ENCODE data around the gene HEPH.
"Not testable (repeated sequence)": the region's sequence is repeated elsewhere in the genome, so short reads cannot be mapped to it uniquely, and the experiment has no call there.

The HEPH gene, protein sequence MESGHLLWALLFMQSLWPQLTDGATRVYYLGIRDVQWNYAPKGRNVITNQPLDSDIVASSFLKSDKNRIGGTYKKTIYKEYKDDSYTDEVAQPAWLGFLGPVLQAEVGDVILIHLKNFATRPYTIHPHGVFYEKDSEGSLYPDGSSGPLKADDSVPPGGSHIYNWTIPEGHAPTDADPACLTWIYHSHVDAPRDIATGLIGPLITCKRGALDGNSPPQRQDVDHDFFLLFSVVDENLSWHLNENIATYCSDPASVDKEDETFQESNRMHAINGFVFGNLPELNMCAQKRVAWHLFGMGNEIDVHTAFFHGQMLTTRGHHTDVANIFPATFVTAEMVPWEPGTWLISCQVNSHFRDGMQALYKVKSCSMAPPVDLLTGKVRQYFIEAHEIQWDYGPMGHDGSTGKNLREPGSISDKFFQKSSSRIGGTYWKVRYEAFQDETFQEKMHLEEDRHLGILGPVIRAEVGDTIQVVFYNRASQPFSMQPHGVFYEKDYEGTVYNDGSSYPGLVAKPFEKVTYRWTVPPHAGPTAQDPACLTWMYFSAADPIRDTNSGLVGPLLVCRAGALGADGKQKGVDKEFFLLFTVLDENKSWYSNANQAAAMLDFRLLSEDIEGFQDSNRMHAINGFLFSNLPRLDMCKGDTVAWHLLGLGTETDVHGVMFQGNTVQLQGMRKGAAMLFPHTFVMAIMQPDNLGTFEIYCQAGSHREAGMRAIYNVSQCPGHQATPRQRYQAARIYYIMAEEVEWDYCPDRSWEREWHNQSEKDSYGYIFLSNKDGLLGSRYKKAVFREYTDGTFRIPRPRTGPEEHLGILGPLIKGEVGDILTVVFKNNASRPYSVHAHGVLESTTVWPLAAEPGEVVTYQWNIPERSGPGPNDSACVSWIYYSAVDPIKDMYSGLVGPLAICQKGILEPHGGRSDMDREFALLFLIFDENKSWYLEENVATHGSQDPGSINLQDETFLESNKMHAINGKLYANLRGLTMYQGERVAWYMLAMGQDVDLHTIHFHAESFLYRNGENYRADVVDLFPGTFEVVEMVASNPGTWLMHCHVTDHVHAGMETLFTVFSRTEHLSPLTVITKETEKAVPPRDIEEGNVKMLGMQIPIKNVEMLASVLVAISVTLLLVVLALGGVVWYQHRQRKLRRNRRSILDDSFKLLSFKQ

DNA sequence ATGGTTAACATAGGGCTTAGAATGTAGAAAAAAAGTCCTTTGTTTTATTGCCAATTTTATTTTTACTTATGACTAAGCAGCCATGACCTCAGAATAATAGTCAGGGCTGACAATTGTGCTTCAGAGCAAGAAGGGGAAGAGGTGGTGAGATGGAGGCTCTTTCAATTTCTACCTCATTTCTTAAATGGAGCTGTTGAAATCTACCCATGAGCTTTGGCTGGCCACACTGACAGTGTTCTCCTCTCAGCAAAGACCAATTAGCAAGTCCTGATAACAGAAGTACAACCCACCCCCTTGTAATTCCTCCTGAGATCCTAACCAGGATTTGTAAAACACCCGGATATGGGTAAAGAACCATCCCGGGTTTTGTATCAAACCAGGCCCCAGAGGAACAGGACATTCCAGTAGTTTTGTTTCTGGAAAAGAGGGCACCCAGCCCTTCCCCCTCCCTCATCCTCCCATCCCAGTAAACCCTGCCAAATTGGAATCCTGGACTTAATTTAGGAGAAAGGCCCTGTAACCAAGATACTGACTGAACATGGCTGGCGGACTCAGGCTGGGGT lies at the start of gene HEPH:
HEPH (plus strand) TSS at position 399 of the 563 bp plus-strand sequence. CDS start 6,324 bp downstream, outside the sequence.
- DNase-seq (ENCODE audit: low read depth): peak; percentile 9
- in situ Hi-C loops (cut with HindIII; ENCODE audit: low sequenced_read_pairs): no loop called here
- no peak for TF ChIP-seq CTCF (IDR thresholded peaks at IDR 0.05; ENCODE audit: low read depth, low read length, missing control alignments)
- peak within 1 kb of the TSS; percentile 44 for H3K4me3 ChIP-seq (ENCODE audit: low read depth, low read length)

DNA sequence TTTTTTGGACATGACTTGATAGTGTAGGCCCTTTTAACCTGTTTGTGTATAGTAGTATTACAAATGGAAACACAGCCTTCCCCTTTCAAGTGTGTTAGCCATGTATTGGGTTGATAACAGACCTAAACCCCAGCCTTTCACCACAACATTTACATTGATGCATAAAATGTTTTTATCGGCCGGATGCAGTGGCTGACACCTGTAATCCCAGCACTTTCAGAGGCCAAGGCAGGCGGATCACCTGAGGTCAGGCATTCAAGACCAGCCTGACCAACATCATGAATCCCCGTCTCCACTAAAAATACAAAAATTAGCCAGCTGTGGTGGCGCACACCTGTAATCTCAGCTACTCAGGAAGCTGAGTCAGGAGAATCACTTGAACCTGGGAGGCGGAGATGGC lies 45.3 kb upstream of the HEPH start:
- DNase-seq (ENCODE audit: low read depth); H3K4me3 ChIP-seq (ENCODE audit: low read depth, low read length); in situ Hi-C loops (cut with HindIII; ENCODE audit: low sequenced_read_pairs): not testable (repeated sequence)

DNA sequence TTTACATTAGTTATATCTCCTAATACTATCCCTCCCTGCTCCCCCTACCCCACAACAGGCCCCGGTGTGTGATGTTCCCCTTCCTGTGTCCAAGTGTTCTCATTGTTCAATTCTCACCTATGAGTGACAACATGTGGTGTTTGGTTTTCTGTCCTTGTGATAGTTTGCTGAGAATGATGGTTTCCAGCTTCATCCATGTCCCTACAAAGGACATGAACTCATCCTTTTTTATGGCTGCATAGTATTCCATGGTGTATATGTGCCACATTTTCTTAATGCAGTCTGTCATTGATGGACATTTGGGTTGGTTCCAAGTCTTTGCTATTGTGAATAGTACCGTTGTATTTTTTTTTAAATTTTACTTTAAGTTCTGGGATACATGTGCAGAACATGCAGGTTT lies 42.7 kb upstream of the HEPH start:
- in situ Hi-C loops (cut with HindIII; ENCODE audit: low sequenced_read_pairs); DNase-seq (ENCODE audit: low read depth); H3K4me3 ChIP-seq (ENCODE audit: low read depth, low read length): not testable (repeated sequence)

- in situ Hi-C loops (cut with HindIII; ENCODE audit: low sequenced_read_pairs): no loop called here
- H3K4me3 ChIP-seq (ENCODE audit: low read depth, low read length): no peak overlapping the region
- DNase-seq (ENCODE audit: low read depth): no peak
- TF ChIP-seq CTCF (IDR thresholded peaks at IDR 0.05; ENCODE audit: low read depth, low read length, missing control alignments): no peak
These were observed 37.4 kb upstream of the HEPH start for GRCh38 chrX:66126662-66127061.

GRCh38 chrX:66130469-66130868 lies 33.6 kb upstream of the HEPH start:
- H3K4me3 ChIP-seq (ENCODE audit: low read depth, low read length): no peak overlapping the region
- no peak for DNase-seq (ENCODE audit: low read depth)
- in situ Hi-C loops (cut with HindIII; ENCODE audit: low sequenced_read_pairs): no loop called here
- no peak for TF ChIP-seq CTCF (IDR thresholded peaks at IDR 0.05; ENCODE audit: low read depth, low read length, missing control alignments)

- DNase-seq (ENCODE audit: low read depth); in situ Hi-C loops (cut with HindIII; ENCODE audit: low sequenced_read_pairs); H3K4me3 ChIP-seq (ENCODE audit: low read depth, low read length): not testable (repeated sequence)
These were observed 28.8 kb upstream of the HEPH start for GRCh38 chrX:66135284-66135683.

- H3K4me3 ChIP-seq (ENCODE audit: low read depth, low read length): no peak overlapping the region
- DNase-seq (ENCODE audit: low read depth): no peak
- in situ Hi-C loops (cut with HindIII; ENCODE audit: low sequenced_read_pairs): no loop called here
- TF ChIP-seq CTCF (IDR thresholded peaks at IDR 0.05; ENCODE audit: low read depth, low read length, missing control alignments): no peak
These were observed 21.7 kb upstream of the HEPH start for GRCh38 chrX:66142351-66142750.
